Gastrocnemius medialis (tissue), 4 donors: ENCODE data around the gene PCDHA5.

Experiments used
- CTCF ChIP-seq, 5 experiments: fragments of 450-650 bp in 3 of 5; fragments of 200-600 bp in 2 of 5; sonication (generic) in 2 of 5; IDR thresholded peaks in 4 of 5; conservative IDR thresholded peaks in 1 of 5; 1 replicate in 4 of 5; 2 replicates in 1 of 5; pipeline ENCODE4 v1.5.1; 2016 to 2019; ENCODE audit warnings: antibody characterized with exemption in 5 of 5, mild to moderate bottlenecking in 3 of 5, moderate library complexity in 3 of 5
- POLR2A ChIP-seq, 2 donors: fragments of 450-650 bp; IDR thresholded peaks; one replicate each; pipeline ENCODE4 v1.6.1; 2017; ENCODE audit warnings: antibody characterized with exemption in 2 of 2, mild to moderate bottlenecking in 2 of 2, moderate library complexity in 2 of 2

DNA sequence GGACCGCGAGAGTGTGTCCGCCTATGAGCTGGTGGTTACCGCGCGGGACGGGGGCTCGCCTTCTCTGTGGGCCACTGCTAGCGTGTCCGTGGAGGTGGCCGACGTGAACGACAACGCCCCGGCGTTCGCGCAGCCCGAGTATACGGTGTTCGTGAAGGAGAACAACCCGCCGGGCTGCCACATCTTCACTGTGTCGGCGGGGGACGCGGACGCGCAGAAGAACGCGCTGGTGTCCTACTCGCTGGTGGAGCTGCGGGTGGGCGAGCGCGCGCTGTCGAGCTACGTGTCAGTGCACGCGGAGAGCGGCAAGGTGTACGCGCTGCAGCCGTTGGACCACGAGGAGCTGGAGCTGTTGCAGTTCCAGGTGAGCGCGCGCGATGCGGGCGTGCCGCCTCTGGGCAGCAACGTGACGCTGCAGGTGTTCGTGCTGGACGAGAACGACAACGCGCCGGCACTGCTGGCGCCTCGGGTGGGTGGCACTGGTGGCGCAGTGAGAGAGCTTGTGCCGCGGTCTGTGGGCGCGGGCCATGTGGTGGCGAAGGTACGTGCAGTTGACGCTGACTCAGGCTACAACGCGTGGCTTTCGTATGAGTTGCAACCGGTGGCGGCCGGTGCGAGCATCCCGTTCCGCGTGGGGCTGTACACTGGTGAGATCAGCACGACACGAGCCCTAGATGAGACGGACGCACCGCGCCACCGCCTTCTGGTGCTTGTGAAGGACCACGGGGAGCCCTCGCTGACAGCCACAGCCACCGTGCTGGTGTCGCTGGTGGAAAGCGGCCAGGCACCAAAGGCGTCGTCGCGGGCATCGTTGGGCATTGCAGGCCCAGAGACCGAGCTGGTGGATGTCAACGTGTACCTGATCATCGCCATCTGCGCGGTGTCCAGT, 14.5 kb downstream of the PCDHA5 start:
- TF ChIP-seq POLR2A (IDR thresholded peaks at IDR 0.05) (no peak), CTCF (IDR thresholded peaks at IDR 0.05 in 4 of 5, conservative IDR thresholded peaks at IDR 0.05 in 1 of 5) (no peak)
